Upper lobe of right lung (tissue), 1 donor: ENCODE results near the gene TAS2R43. TPM values are rescaled to one million over a fixed set of nuclear protein-coding genes. Genes with fewer than 3 reads are reported as not detected.
"Not testable (repeated sequence)": the region's sequence is repeated elsewhere in the genome, so short reads cannot be mapped to it uniquely, and the experiment has no call there.

Source experiments
- ATAC-seq: fragments of 200-7000 bp; cut with Tn5 transposase; one replicate; pipeline ENCODE4 v1.9.1; 2020; ENCODE audit warnings: mild to moderate bottlenecking, moderate library complexity
- DNase-seq: peaks from one replicate; pipeline ENCODE4 v3.0.0-alpha.2; 2020
- H3K27ac ChIP-seq: fragments of 200-600 bp; one replicate; pipeline ENCODE4 v1.8.0; 2022
- H3K27me3 ChIP-seq: fragments of 200-600 bp; one replicate; pipeline ENCODE4 v1.8.0; 2022; ENCODE audit warnings: mild to moderate bottlenecking
- H3K36me3 ChIP-seq: fragments of 200-600 bp; one replicate; pipeline ENCODE4 v1.8.0; 2022
- H3K4me1 ChIP-seq: fragments of 200-600 bp; one replicate; pipeline ENCODE4 v1.8.0; 2022
- H3K4me3 ChIP-seq: fragments of 200-600 bp; one replicate; pipeline ENCODE4 v1.8.0; 2022; ENCODE audit warnings: mild to moderate bottlenecking
- H3K9me3 ChIP-seq: fragments of 200-600 bp; one replicate; pipeline ENCODE4 v1.8.0; 2022
- intact Hi-C: fragments of 100-400 bp; cut with DNase I; formaldehyde crosslinking; loops from one replicate; pipeline ENCODE4 v1.11.0; 2022
- total RNA-seq: library from RNA; stranded (reverse); fragmentation: NEBNext Ultra II Directional; extraction: Animal tissue kit (Norgen Biotek cat#: 25700); gene quantifications from one replicate; pipeline ENCODE4 v1.2.1, GENCODE V29; 2021
- TF ChIP-seq, protein P1 (sequence below): fragments of 200-600 bp; IDR thresholded peaks from one replicate; pipeline ENCODE4 v1.8.0; 2022; ENCODE audit warnings: antibody characterized with exemption
- donor health status: DM: no; HTN: yes; CAD: no; lungs with severe emphysema.

The TAS2R43 gene
- total RNA-seq, 1 donor from 2014 or later: not detected

- DNase-seq (no peak), ATAC-seq (no peak)
- H3K27ac ChIP-seq: no peak overlapping the region
- H3K4me3 ChIP-seq: no peak overlapping the region
- no peaks in the 10 kb centered on the region for H3K27me3 ChIP-seq
- H3K9me3 ChIP-seq: no peaks in the 10 kb centered on the region
- intact Hi-C loops: no loop called here
- TF ChIP-seq, protein P1, sequence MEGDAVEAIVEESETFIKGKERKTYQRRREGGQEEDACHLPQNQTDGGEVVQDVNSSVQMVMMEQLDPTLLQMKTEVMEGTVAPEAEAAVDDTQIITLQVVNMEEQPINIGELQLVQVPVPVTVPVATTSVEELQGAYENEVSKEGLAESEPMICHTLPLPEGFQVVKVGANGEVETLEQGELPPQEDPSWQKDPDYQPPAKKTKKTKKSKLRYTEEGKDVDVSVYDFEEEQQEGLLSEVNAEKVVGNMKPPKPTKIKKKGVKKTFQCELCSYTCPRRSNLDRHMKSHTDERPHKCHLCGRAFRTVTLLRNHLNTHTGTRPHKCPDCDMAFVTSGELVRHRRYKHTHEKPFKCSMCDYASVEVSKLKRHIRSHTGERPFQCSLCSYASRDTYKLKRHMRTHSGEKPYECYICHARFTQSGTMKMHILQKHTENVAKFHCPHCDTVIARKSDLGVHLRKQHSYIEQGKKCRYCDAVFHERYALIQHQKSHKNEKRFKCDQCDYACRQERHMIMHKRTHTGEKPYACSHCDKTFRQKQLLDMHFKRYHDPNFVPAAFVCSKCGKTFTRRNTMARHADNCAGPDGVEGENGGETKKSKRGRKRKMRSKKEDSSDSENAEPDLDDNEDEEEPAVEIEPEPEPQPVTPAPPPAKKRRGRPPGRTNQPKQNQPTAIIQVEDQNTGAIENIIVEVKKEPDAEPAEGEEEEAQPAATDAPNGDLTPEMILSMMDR: no peak
- H3K4me1 ChIP-seq: no peaks in the 10 kb centered on the region
- no peaks in the 10 kb centered on the region for H3K36me3 ChIP-seq
Observed at GRCh38 chr12:11075642-11076041, 16.5 kb downstream of the TAS2R43 start.

DNA sequence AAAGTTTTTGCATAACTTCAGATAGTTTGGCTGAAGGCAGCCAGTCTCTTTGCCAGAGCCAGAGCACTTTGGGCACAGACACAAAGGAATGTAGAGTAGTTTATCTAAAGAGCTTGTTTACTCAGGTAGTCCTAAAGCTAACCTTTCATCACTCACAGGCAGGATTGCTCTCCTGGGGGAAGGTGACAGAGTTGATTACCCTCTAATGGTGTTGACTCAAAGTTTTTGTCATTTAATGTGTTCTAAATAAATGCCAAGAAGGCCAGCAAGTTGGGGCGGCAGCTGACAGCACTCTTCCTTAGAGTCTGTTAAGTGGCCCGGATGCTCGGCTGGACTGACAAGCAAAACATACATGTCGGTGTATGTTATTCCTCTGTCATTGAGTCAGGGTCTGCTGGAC, 20.7 kb downstream of the TAS2R43 start:
- no peak for DNase-seq
- Histone ChIP-seq H3K4me1 (no peaks in the 10 kb centered on the region), H3K27me3 (no peaks in the 10 kb centered on the region), H3K9me3 (no peaks in the 10 kb centered on the region), H3K4me3 (no peak overlapping the region), H3K36me3 (no peaks in the 10 kb centered on the region), H3K27ac (no peak overlapping the region)
- no peak for ATAC-seq
- TF ChIP-seq, protein P1: no peak
- intact Hi-C loops: no loop called here

DNA sequence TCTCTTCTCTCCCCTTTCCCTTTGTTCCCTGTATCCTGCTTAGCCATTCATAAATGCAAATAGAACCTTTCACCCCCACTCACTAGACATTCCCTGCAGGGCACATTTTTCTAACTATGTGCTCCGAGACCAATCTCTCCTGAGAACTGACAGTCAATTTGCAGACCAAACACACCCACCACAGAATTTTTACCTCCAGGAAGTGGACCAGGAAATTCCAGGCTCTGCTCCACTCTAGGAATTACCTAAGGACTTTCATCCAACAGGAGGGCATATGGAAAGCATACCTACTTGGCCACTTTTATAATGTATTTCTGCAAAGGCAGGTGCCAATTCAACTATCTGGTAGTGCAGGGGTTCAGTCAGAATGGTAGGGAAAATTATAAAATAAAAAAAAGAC, 21.1 kb downstream of the TAS2R43 start:
- intact Hi-C loops: no loop called here

GRCh38 chr12:11069854-11070365, 22.2 kb downstream of the TAS2R43 start:
- DNase-seq: no peak
- Histone ChIP-seq H3K27me3 (no peaks in the 10 kb centered on the region), H3K4me1 (no peaks in the 10 kb centered on the region), H3K36me3 (no peaks in the 10 kb centered on the region), H3K27ac (no peak overlapping the region), H3K9me3 (no peaks in the 10 kb centered on the region), H3K4me3 (no peak overlapping the region)
- ATAC-seq: no peak
- intact Hi-C loops: no loop called here
- TF ChIP-seq, protein P1: no peak

More for the DNA sequence above, 21.1 kb downstream of the TAS2R43 start:
- H3K4me1 ChIP-seq: no peaks in the 10 kb centered on the region
- TF ChIP-seq, protein P1: no peak
- ATAC-seq: no peak
- no peak overlapping the region for H3K27ac ChIP-seq
- H3K36me3 ChIP-seq: no peaks in the 10 kb centered on the region
- no peak overlapping the region for H3K4me3 ChIP-seq
- no peaks in the 10 kb centered on the region for H3K27me3 ChIP-seq
- DNase-seq: no peak
- H3K9me3 ChIP-seq: no peaks in the 10 kb centered on the region

GRCh38 chr12:11067514-11067913, 24.6 kb downstream of the TAS2R43 start:
- intact Hi-C loops: no loop called here
- Histone ChIP-seq H3K4me3 (no peak overlapping the region), H3K27me3 (no peaks in the 10 kb centered on the region), H3K4me1 (no peaks in the 10 kb centered on the region), H3K27ac (no peak overlapping the region), H3K36me3 (no peaks in the 10 kb centered on the region), H3K9me3 (no peaks in the 10 kb centered on the region)
- ATAC-seq: no peak
- DNase-seq: no peak
- TF ChIP-seq, protein P1: no peak

DNA sequence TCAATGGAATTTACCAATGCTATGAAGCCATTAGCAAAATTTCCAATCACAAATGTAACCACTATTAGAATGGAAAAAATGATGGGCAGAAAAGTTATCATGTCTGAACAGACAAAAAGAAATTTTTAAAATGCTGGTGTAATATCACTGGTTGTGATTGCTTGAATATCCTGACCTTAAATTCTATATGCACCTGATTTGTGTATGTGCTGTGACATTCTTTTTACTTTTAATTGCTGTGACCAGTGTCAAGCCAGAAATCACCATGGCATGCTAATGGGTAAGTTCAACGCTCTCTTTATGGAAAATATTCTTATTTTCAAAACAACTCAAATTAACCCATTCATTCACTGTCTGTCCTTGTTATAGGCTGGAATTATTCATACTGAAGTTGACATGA, 29.9 kb downstream of the TAS2R43 start, which contains the start of gene TAS2R46:
Gene TAS2R46, minus strand, starts transcription at position 101 of the 400 bp plus-strand sequence. Its CDS starts 0 bp downstream, at position 101.
- H3K27ac ChIP-seq, intact Hi-C loops, DNase-seq, H3K27me3 ChIP-seq, H3K36me3 ChIP-seq, H3K9me3 ChIP-seq, H3K4me1 ChIP-seq, H3K4me3 ChIP-seq, ATAC-seq: not testable (repeated sequence)
